Upper lobe of left lung (tissue), 6 donors: Measurements from ENCODE around the gene NPTXR. TPM values are rescaled to one million over a fixed set of nuclear protein-coding genes. Genes with fewer than 3 reads are reported as not detected.

Experiments used
- ATAC-seq, 2 donors: fragments of 200-7000 bp; cut with Tn5 transposase; one replicate each; pipeline ENCODE4 v1.9.1; 2022; ENCODE audit warnings: mild to moderate bottlenecking in 2 of 2, moderate library complexity in 2 of 2; ENCODE audit not compliant: low FRiP score in 2 of 2
- DNase-seq, 2 donors: peaks; one replicate each; pipeline ENCODE4 v3.0.0-alpha.2; 2019 to 2020
- H3K27ac ChIP-seq, 4 donors: fragments of 200-600 bp; sonication (generic); one replicate each; pipeline ENCODE4 v1.5.1; 2016 to 2019
- H3K27me3 ChIP-seq, 4 donors: fragments of 200-600 bp; sonication (generic); one replicate each; pipeline ENCODE4 v1.5.1; 2017 to 2019
- H3K36me3 ChIP-seq, 4 donors: fragments of 200-600 bp; sonication (generic); one replicate each; pipeline ENCODE4 v1.5.1; 2016 to 2019
- H3K4me1 ChIP-seq, 4 donors: fragments of 200-600 bp; sonication (generic); one replicate each; pipeline ENCODE4 v1.5.1; 2018 to 2019
- H3K4me3 ChIP-seq, 4 donors: fragments of 200-600 bp; sonication (generic); one replicate each; pipeline ENCODE4 v1.5.1; 2017 to 2019; ENCODE audit warnings: mild to moderate bottlenecking in 2 of 4, moderate library complexity in 1 of 4
- H3K9me3 ChIP-seq, 4 donors: fragments of 200-600 bp; sonication (generic); one replicate each; pipeline ENCODE4 v1.5.1; 2018 to 2019
- CTCF ChIP-seq, 6 experiments: fragments of 450-650 bp in 4 of 6; fragments of 200-600 bp in 2 of 6; sonication (generic) in 2 of 6; IDR thresholded peaks; one replicate each; pipeline ENCODE4 v1.5.1; 2016 to 2019; ENCODE audit warnings: antibody characterized with exemption in 6 of 6
- EP300 ChIP-seq, 4 donors: sonication (generic); formaldehyde crosslinking; IDR thresholded peaks; one replicate each; pipeline ENCODE4 v1.5.1; 2017; ENCODE audit warnings: antibody characterized with exemption in 4 of 4, control low read depth in 2 of 4
- POLR2A ChIP-seq, 4 donors: fragments of 450-650 bp; IDR thresholded peaks; one replicate each; pipeline ENCODE4 v1.5.1; 2016 to 2017; ENCODE audit warnings: antibody characterized with exemption in 4 of 4, mild to moderate bottlenecking in 2 of 4
- POLR2AphosphoS5 ChIP-seq, 2 donors: sonication (generic); formaldehyde crosslinking; IDR thresholded peaks; one replicate each; pipeline ENCODE4 v1.5.1; 2017; ENCODE audit warnings: antibody characterized with exemption in 2 of 2
- WGBS, 2 donors: methylation state at CpG; one replicate each; pipeline ENCODE4 v1.1.5; 2017 to 2018; 5-methylcytosine and 5-hydroxymethylcytosine counted together
- total RNA-seq, 6 donors: library from RNA; depleted of rRNA in 4 of 6; stranded (reverse); fragments of >200 nt in 4 of 6; gene quantifications; one replicate each; pipeline versions ENCODE4 v1.1.0 to v1.2.1, GENCODE V29; 2016 to 2021
- donor health status: DM: no; HTN: no; CAD: no; lungs with moderate emphysema.
- donor health status: DM: no; HTN: yes; CAD: no; lungs with severe emphysema.

Gene NPTXR
- total RNA-seq, 6 donors from 2014 or later, result 1.4 to 6.6 (median 3.0) TPM; not detected in 1

- no peak overlapping the region for H3K4me3 ChIP-seq
Measured at GRCh38 chr22:38775656-38776055, 68.2 kb downstream of the NPTXR start.

DNA sequence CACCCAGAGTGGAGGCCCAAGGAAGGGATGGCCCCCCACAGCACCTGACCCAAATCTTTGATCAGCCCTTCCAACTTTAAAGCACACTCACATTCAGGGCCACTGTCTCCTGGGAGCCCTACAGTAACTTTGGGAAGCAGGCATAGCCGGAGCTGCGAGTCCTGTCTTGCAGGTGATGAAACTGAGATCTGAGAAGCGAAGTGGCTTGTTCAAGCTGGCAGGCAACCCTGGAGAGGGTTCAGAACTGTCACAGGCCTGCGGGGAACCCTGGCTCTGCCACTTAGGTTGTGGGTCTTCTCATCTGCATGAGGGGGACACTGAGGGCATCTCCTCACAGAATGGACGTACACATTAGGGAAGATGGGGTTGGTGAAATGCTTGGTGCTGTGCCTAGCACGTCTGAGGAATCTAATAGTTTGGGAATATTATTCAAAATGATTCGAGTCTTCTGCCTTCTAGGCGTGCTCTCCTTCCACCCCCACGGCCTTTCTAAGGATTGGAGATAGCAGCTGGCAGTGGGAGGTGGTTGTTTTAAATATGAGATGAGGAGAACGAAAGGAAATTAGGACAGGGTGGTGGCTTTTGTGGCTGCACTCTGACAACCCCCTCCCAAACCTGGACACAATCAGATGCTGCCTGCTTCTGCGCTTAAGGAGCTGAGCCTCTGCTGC is 69.2 kb downstream of the NPTXR start:
- TF ChIP-seq POLR2AphosphoS5 (IDR thresholded peaks at IDR 0.05), result no peak
- no peak for TF ChIP-seq POLR2A (IDR thresholded peaks at IDR 0.05)
- TF ChIP-seq EP300 (IDR thresholded peaks at IDR 0.05), result no peak
- no peak for TF ChIP-seq CTCF (IDR thresholded peaks at IDR 0.05)
- ATAC-seq, result no peak

More at GRCh38 chr22:38775656-38776055, 68.2 kb downstream of the NPTXR start:
- Histone ChIP-seq H3K9me3 (no peaks in the 10 kb centered on the region), H3K27ac (no peak overlapping the region), H3K27me3 (no peaks in the 10 kb centered on the region), H3K4me1 (peaks cover 0 to 3% (median 0%) of the 10 kb centered on the region in 4 donors), H3K36me3 (peaks cover 0 to 27% (median 18%) of the 10 kb centered on the region in 4 donors)
- TF ChIP-seq POLR2A (IDR thresholded peaks at IDR 0.05) (no peak), CTCF (IDR thresholded peaks at IDR 0.05) (no peak), POLR2AphosphoS5 (IDR thresholded peaks at IDR 0.05) (no peak), EP300 (IDR thresholded peaks at IDR 0.05) (no peak)
- ATAC-seq (no peak), DNase-seq (no peak)
- 73 to 79% methylated on average over 13 of the region's 13 CpGs for WGBS, 2 donors

GRCh38 chr22:38773363-38773946 is 70.4 kb downstream of the NPTXR start:
- H3K9me3 ChIP-seq, result no peaks in the 10 kb centered on the region
- 92 to 93% methylated on average over 4 of the region's 4 CpGs for whole genome bisulfite sequencing, 2 donors
- no peak overlapping the region for H3K27ac ChIP-seq
- H3K4me1 ChIP-seq, result peaks cover 0 to 5% (median 1%) of the 10 kb centered on the region in 4 donors
- TF ChIP-seq POLR2A (IDR thresholded peaks at IDR 0.05) (no peak), CTCF (IDR thresholded peaks at IDR 0.05) (no peak), POLR2AphosphoS5 (IDR thresholded peaks at IDR 0.05) (no peak), EP300 (IDR thresholded peaks at IDR 0.05) (no peak)
- H3K36me3 ChIP-seq, result peaks cover 0 to 5% (median 1%) of the 10 kb centered on the region in 4 donors
- DNase-seq (no peak), ATAC-seq (no peak)
- H3K4me3 ChIP-seq, result no peak overlapping the region
- no peaks in the 10 kb centered on the region for H3K27me3 ChIP-seq

More for the DNA sequence above, 69.2 kb downstream of the NPTXR start:
- no peaks in the 10 kb centered on the region for H3K9me3 ChIP-seq
- H3K27me3 ChIP-seq, result no peaks in the 10 kb centered on the region
- DNase-seq, result no peak
- 83 to 84% methylated on average over 11 of the region's 11 CpGs for WGBS, 2 donors
- peaks cover 0 to 17% (median 10%) of the 10 kb centered on the region in 4 donors for H3K36me3 ChIP-seq
- H3K27ac ChIP-seq, result no peak overlapping the region
- peaks cover 0 to 3% (median 0%) of the 10 kb centered on the region in 4 donors for H3K4me1 ChIP-seq
- no peak overlapping the region for H3K4me3 ChIP-seq

DNA sequence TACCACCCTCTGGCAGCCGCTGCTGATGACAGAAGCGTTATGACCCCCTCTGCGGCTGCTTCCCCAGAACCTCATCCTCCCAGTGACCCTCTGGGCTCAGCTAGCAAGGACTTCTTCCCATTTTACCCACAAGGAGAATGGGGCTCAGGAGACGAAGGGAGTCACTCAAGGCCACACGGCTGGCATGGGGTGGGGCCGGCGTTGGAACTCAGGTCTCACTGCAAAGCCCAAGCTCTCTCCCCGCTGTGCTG is 71.3 kb downstream of the NPTXR start:
- no peaks in the 10 kb centered on the region for H3K27me3 ChIP-seq
- ATAC-seq (no peak), DNase-seq (no peak)
- H3K36me3 ChIP-seq, result peaks cover 0 to 3% (median 0%) of the 10 kb centered on the region in 4 donors
- 64 to 86% methylated on average over 3 to 8 of the region's 8 CpGs for WGBS, 2 donors
- H3K9me3 ChIP-seq, result no peaks in the 10 kb centered on the region
- no peak overlapping the region for H3K4me3 ChIP-seq
- H3K4me1 ChIP-seq, result peaks cover 0 to 5% (median 1%) of the 10 kb centered on the region in 4 donors
- TF ChIP-seq POLR2A (IDR thresholded peaks at IDR 0.05), result no peak
- H3K27ac ChIP-seq, result no peak overlapping the region

GRCh38 chr22:38770257-38770949 is 73.4 kb downstream of the NPTXR start:
- Histone ChIP-seq H3K36me3 (no peaks in the 10 kb centered on the region), H3K4me3 (no peak overlapping the region), H3K4me1 (peaks cover 0 to 10% (median 0%) of the 10 kb centered on the region in 4 donors), H3K9me3 (no peaks in the 10 kb centered on the region), H3K27ac (no peak overlapping the region), H3K27me3 (no peaks in the 10 kb centered on the region)
- TF ChIP-seq POLR2A (IDR thresholded peaks at IDR 0.05), result no peak
- no peak for TF ChIP-seq CTCF (IDR thresholded peaks at IDR 0.05)
- no peak for TF ChIP-seq EP300 (IDR thresholded peaks at IDR 0.05)
- no peak for TF ChIP-seq POLR2AphosphoS5 (IDR thresholded peaks at IDR 0.05)
- DNase-seq (no peak), ATAC-seq (no peak)
- WGBS, 2 donors, result 89 to 94% methylated on average over 16 of the region's 16 CpGs
